ENCODE data around the gene MYBPHL.

The MYBPHL gene

GRCh38 chr1:109246141-109246551 is 60.7 kb downstream of the MYBPHL start:
- H3K27ac ChIP-seq (ENCODE audit: poor library complexity, severe bottlenecking): no peak overlapping the region
- DNase-seq (ENCODE audit: low spot score) (no peak), ATAC-seq (ENCODE audit: low read depth) (no peak)
- no peak for TF ChIP-seq CTCF (IDR thresholded peaks at IDR 0.05; ENCODE audit: poor library complexity, severe bottlenecking)
- peaks cover 5% of the 10 kb centered on the region for H3K4me1 ChIP-seq (ENCODE audit: insufficient read depth, poor library complexity, severe bottlenecking)
- H3K4me3 ChIP-seq (ENCODE audit: severe bottlenecking): no peak overlapping the region
- H3K9me3 ChIP-seq (ENCODE audit: severe bottlenecking): no peaks in the 10 kb centered on the region
- no peaks in the 10 kb centered on the region for H3K27me3 ChIP-seq (ENCODE audit: insufficient read depth, poor library complexity, severe bottlenecking)
- H3K36me3 ChIP-seq (ENCODE audit: low read depth): 0 out of 2 replicates have a peak, but pooled peaks cover 2% of the 10 kb centered on the region

- Histone ChIP-seq H3K9me3 (ENCODE audit: severe bottlenecking) (no peaks in the 10 kb centered on the region), H3K4me1 (ENCODE audit: insufficient read depth, poor library complexity, severe bottlenecking) (peaks cover 21% of the 10 kb centered on the region), H3K4me3 (ENCODE audit: severe bottlenecking) (no peak overlapping the region), H3K36me3 (ENCODE audit: low read depth) (peaks cover 2% of the 10 kb centered on the region), H3K27ac (ENCODE audit: poor library complexity, severe bottlenecking) (no peak overlapping the region), H3K27me3 (ENCODE audit: insufficient read depth, poor library complexity, severe bottlenecking) (no peaks in the 10 kb centered on the region)
- no peak for DNase-seq (ENCODE audit: low spot score)
- ATAC-seq (ENCODE audit: low read depth): no peak
- TF ChIP-seq CTCF (IDR thresholded peaks at IDR 0.05; ENCODE audit: poor library complexity, severe bottlenecking): no peak
Observed at GRCh38 chr1:109243860-109244552, 62.8 kb downstream of the MYBPHL start.

GRCh38 chr1:109243221-109243620 is 63.6 kb downstream of the MYBPHL start:
- Histone ChIP-seq H3K36me3 (ENCODE audit: low read depth) (peaks cover 10% of the 10 kb centered on the region), H3K27me3 (ENCODE audit: insufficient read depth, poor library complexity, severe bottlenecking) (no peaks in the 10 kb centered on the region), H3K4me1 (ENCODE audit: insufficient read depth, poor library complexity, severe bottlenecking) (peaks cover 22% of the 10 kb centered on the region), H3K4me3 (ENCODE audit: severe bottlenecking) (no peak overlapping the region), H3K27ac (ENCODE audit: poor library complexity, severe bottlenecking) (no peak overlapping the region), H3K9me3 (ENCODE audit: severe bottlenecking) (no peaks in the 10 kb centered on the region)
- no peak for TF ChIP-seq CTCF (IDR thresholded peaks at IDR 0.05; ENCODE audit: poor library complexity, severe bottlenecking)
- DNase-seq (ENCODE audit: low spot score): no peak
- no peak for ATAC-seq (ENCODE audit: low read depth)

GRCh38 chr1:109242387-109242786 is 64.4 kb downstream of the MYBPHL start:
- no peak for ATAC-seq (ENCODE audit: low read depth)

More at GRCh38 chr1:109242387-109242786, 64.4 kb downstream of the MYBPHL start:
- H3K4me1 ChIP-seq (ENCODE audit: insufficient read depth, poor library complexity, severe bottlenecking): peaks cover 22% of the 10 kb centered on the region
- no peak overlapping the region for H3K27ac ChIP-seq (ENCODE audit: poor library complexity, severe bottlenecking)
- TF ChIP-seq CTCF (IDR thresholded peaks at IDR 0.05; ENCODE audit: poor library complexity, severe bottlenecking): no peak
- H3K9me3 ChIP-seq (ENCODE audit: severe bottlenecking): no peaks in the 10 kb centered on the region
- no peak for DNase-seq (ENCODE audit: low spot score)
- no peak overlapping the region for H3K4me3 ChIP-seq (ENCODE audit: severe bottlenecking)
- H3K27me3 ChIP-seq (ENCODE audit: insufficient read depth, poor library complexity, severe bottlenecking): no peaks in the 10 kb centered on the region
- peaks cover 18% of the 10 kb centered on the region for H3K36me3 ChIP-seq (ENCODE audit: low read depth)
